ENCODE measurements around the gene MAML3.
A peak's percentile ranks its signal among the peaks of the same experiment; 100 is the strongest.

Gene MAML3

DNA sequence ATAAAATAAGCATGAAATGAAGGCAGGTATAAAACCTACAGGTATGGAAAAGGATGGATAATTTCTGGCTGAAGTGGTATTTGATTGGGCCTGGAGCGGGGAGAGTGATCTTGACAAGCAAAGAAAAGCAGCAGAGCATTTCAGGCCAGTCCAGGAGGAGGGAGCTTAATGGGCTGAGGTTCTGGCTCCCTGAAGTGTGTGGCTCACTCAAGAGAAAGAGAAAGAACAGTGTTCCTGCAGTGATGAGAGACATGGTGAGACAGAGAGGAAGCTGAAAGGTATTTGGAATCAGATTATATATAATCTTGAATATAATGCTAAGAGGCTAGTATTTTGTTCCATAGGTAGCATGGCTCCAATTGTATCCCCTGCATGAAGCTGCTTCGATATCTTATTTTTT lies 334.9 kb downstream of the MAML3 start:
- Histone ChIP-seq H3K9me3 (ENCODE audit: control insufficient read depth in 1 of 2, low read length in 2 of 2) (no peaks in the 10 kb centered on the region), H3K36me3 (ENCODE audit: control insufficient read depth in 1 of 2, insufficient read depth in 2 of 2, low read length in 2 of 2) (no peaks in the 10 kb centered on the region), H3K27ac (ENCODE audit: low read length) (no peak overlapping the region), H3K4me3 (ENCODE audit: low read depth in 1 of 2, low read length in 2 of 2) (no peak overlapping the region), H3K4me1 (ENCODE audit: control insufficient read depth in 1 of 2, insufficient read depth in 2 of 2, low read length in 2 of 2) (peaks cover 0 to 17% of the 10 kb centered on the region in 2 donors), H3K27me3 (ENCODE audit: low read depth, low read length) (no peaks in the 10 kb centered on the region)

- no peaks in the 10 kb centered on the region for H3K9me3 ChIP-seq (ENCODE audit: control insufficient read depth in 1 of 2, low read length in 2 of 2)
- no peak overlapping the region for H3K4me3 ChIP-seq (ENCODE audit: low read depth in 1 of 2, low read length in 2 of 2)
- peaks cover 0 to 17% of the 10 kb centered on the region in 2 donors for H3K4me1 ChIP-seq (ENCODE audit: control insufficient read depth in 1 of 2, insufficient read depth in 2 of 2, low read length in 2 of 2)
- H3K27ac ChIP-seq (ENCODE audit: low read length), result no peak overlapping the region
- no peaks in the 10 kb centered on the region for H3K36me3 ChIP-seq (ENCODE audit: control insufficient read depth in 1 of 2, insufficient read depth in 2 of 2, low read length in 2 of 2)
- H3K27me3 ChIP-seq (ENCODE audit: low read depth, low read length), result no peaks in the 10 kb centered on the region
Measured at GRCh38 chr4:139817657-139818452, 336.1 kb downstream of the MAML3 start.

GRCh38 chr4:139816856-139817255 lies 337.1 kb downstream of the MAML3 start:
- Histone ChIP-seq H3K36me3 (ENCODE audit: control insufficient read depth in 1 of 2, insufficient read depth in 2 of 2, low read length in 2 of 2) (no peaks in the 10 kb centered on the region), H3K4me1 (ENCODE audit: control insufficient read depth in 1 of 2, insufficient read depth in 2 of 2, low read length in 2 of 2) (peaks cover 0 to 17% of the 10 kb centered on the region in 2 donors), H3K27ac (ENCODE audit: low read length) (peak overlapping the region; percentile 65), H3K4me3 (ENCODE audit: low read depth in 1 of 2, low read length in 2 of 2) (peak overlapping the region in 1 of 2 donors; percentile 55), H3K9me3 (ENCODE audit: control insufficient read depth in 1 of 2, low read length in 2 of 2) (no peaks in the 10 kb centered on the region), H3K27me3 (ENCODE audit: low read depth, low read length) (no peaks in the 10 kb centered on the region)

- H3K27me3 ChIP-seq (ENCODE audit: low read depth, low read length), result no peaks in the 10 kb centered on the region
- peaks cover 0 to under 1% of the 10 kb centered on the region in 2 donors for H3K9me3 ChIP-seq (ENCODE audit: control insufficient read depth in 1 of 2, low read length in 2 of 2)
- H3K36me3 ChIP-seq (ENCODE audit: control insufficient read depth in 1 of 2, insufficient read depth in 2 of 2, low read length in 2 of 2), result no peaks in the 10 kb centered on the region
- peak overlapping the region; percentile 65 for H3K27ac ChIP-seq (ENCODE audit: low read length)
- peaks cover 0 to 17% of the 10 kb centered on the region in 2 donors for H3K4me1 ChIP-seq (ENCODE audit: control insufficient read depth in 1 of 2, insufficient read depth in 2 of 2, low read length in 2 of 2)
- peak overlapping the region; percentile 52 to 55 for H3K4me3 ChIP-seq (ENCODE audit: low read depth in 1 of 2, low read length in 2 of 2)
Measured at GRCh38 chr4:139815778-139816601, 338.0 kb downstream of the MAML3 start.

- H3K27ac ChIP-seq (ENCODE audit: low read length), result no peak overlapping the region
- no peaks in the 10 kb centered on the region for H3K36me3 ChIP-seq (ENCODE audit: control insufficient read depth in 1 of 2, insufficient read depth in 2 of 2, low read length in 2 of 2)
- H3K4me3 ChIP-seq (ENCODE audit: low read depth in 1 of 2, low read length in 2 of 2), result no peak overlapping the region
- H3K9me3 ChIP-seq (ENCODE audit: control insufficient read depth in 1 of 2, low read length in 2 of 2), result peaks cover 4 to 5% of the 10 kb centered on the region in 2 donors
- no peaks in the 10 kb centered on the region for H3K27me3 ChIP-seq (ENCODE audit: low read depth, low read length)
- peaks cover 2 to 17% of the 10 kb centered on the region in 2 donors for H3K4me1 ChIP-seq (ENCODE audit: control insufficient read depth in 1 of 2, insufficient read depth in 2 of 2, low read length in 2 of 2)
Measured at GRCh38 chr4:139814323-139815015, 339.5 kb downstream of the MAML3 start.

DNA sequence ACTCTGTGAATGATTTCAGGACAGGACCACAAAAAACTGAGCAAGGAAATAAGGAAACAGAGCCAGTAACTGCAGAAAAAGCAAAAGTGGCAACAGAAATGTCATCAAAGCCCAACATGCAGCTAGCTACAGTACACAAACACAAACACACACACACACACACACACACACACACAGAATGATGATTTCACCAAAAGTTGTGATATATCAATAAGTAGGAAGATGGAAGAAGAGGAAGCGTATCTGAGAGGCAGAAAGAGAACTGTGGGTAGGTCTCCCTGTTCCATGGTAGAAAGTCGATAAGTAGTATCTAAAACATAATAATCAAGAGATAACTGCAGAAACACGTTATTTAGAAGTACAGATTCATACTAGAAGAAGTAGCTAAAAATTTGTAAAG lies 340.1 kb downstream of the MAML3 start:
- Histone ChIP-seq H3K4me3 (ENCODE audit: low read depth in 1 of 2, low read length in 2 of 2) (no peak overlapping the region), H3K36me3 (ENCODE audit: control insufficient read depth in 1 of 2, insufficient read depth in 2 of 2, low read length in 2 of 2) (no peaks in the 10 kb centered on the region), H3K27me3 (ENCODE audit: low read depth, low read length) (no peaks in the 10 kb centered on the region), H3K4me1 (ENCODE audit: control insufficient read depth in 1 of 2, insufficient read depth in 2 of 2, low read length in 2 of 2) (peaks cover 6 to 19% of the 10 kb centered on the region in 2 donors), H3K27ac (ENCODE audit: low read length) (no peak overlapping the region), H3K9me3 (ENCODE audit: control insufficient read depth in 1 of 2, low read length in 2 of 2) (peaks cover 4 to 5% of the 10 kb centered on the region in 2 donors)

DNA sequence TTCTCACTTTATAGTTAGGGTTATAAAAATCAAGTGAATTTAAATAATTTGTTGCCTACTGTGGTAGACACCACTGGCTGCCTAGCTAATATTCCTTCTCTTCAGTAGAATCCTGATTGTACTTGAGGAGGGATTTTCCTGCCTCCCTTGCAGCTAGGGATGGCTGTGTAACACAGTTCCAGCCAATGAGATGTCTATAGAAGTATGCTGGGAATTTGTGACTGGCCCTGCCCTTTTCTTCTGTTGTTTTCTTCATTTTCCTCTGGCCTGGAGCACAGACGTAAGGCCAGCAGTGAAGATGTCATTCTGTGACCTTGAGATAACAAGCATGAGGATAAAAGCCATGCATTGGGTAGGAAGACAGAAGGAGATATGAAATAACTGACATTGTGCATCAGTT lies 343.3 kb downstream of the MAML3 start:
- Histone ChIP-seq H3K4me3 (ENCODE audit: low read depth in 1 of 2, low read length in 2 of 2) (no peak overlapping the region), H3K27ac (ENCODE audit: low read length) (no peak overlapping the region), H3K27me3 (ENCODE audit: low read depth, low read length) (no peaks in the 10 kb centered on the region), H3K36me3 (ENCODE audit: control insufficient read depth in 1 of 2, insufficient read depth in 2 of 2, low read length in 2 of 2) (no peaks in the 10 kb centered on the region), H3K9me3 (ENCODE audit: control insufficient read depth in 1 of 2, low read length in 2 of 2) (peaks cover 4 to 5% of the 10 kb centered on the region in 2 donors), H3K4me1 (ENCODE audit: control insufficient read depth in 1 of 2, insufficient read depth in 2 of 2, low read length in 2 of 2) (peaks cover 6 to 21% of the 10 kb centered on the region in 2 donors)

DNA sequence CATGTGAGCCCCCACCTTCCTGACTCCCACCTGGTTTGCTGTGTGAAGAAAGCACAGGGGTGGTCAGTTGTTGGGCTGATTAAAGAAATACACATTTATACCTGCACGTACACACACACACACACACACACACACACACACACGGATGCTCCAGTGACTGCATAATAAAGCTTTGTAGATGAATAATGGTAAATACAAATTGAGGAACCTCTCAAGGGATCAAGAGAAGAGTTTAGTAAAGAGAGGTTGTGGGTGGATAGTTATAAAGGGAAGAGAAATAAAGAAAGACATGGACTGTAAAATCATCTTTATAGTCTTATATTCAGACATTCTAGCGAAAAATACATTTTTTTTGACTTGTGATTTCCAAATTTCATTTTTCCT lies 344.2 kb downstream of the MAML3 start:
- H3K36me3 ChIP-seq (ENCODE audit: control insufficient read depth in 1 of 2, insufficient read depth in 2 of 2, low read length in 2 of 2), result no peaks in the 10 kb centered on the region
- H3K4me3 ChIP-seq (ENCODE audit: low read depth in 1 of 2, low read length in 2 of 2), result no peak overlapping the region
- no peaks in the 10 kb centered on the region for H3K27me3 ChIP-seq (ENCODE audit: low read depth, low read length)
- peaks cover 4 to 5% of the 10 kb centered on the region in 2 donors for H3K9me3 ChIP-seq (ENCODE audit: control insufficient read depth in 1 of 2, low read length in 2 of 2)
- no peak overlapping the region for H3K27ac ChIP-seq (ENCODE audit: low read length)
- H3K4me1 ChIP-seq (ENCODE audit: control insufficient read depth in 1 of 2, insufficient read depth in 2 of 2, low read length in 2 of 2), result peaks cover 6 to 11% of the 10 kb centered on the region in 2 donors

DNA sequence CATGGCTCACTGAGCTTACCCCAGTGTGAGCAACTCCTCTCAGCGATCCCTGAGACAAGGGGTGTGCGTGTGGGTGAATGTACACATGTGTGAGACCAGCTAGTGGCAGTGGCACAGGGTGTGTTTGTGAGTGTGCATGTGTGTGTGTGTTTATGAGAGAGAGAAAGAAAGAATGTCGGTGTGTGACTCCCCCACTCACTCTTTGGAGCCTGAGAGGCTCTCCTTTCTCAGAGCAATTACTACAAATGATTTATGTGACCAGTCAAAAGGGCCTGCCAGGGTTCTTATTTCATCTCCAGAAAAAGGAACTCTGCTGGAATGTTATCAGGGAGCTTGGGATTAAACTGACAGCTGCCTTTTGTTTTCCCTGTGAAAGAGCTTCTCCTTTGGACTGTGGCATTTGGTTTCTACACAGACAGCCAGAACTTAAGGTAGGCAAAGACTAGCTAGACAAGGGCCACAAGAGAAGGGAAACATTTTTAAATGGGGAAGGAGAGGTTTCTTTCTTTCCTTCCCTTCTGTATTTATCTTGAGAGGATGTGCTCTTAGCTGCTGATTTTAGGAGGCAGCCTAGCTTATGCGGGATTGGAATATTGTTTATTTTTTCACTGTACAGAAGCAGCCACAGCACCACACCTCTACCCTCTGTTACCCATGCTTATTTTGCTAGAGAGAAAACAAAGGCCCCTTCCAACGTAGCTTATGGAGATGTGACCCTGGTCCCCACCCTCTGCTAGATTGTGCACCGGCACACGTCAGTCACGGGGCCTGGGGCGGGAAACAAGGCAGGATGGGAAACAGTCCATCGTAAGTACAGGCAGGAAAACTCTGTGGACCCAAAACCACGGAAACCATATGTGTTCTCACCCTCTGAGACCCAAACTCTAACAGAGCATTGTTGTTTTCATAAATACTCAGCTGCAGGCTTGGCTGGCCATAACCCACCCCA lies 344.9 kb downstream of the MAML3 start:
- Histone ChIP-seq H3K36me3 (ENCODE audit: control insufficient read depth in 1 of 2, insufficient read depth in 2 of 2, low read length in 2 of 2) (no peaks in the 10 kb centered on the region), H3K27me3 (ENCODE audit: low read depth, low read length) (no peaks in the 10 kb centered on the region), H3K27ac (ENCODE audit: low read length) (no peak overlapping the region), H3K4me3 (ENCODE audit: low read depth in 1 of 2, low read length in 2 of 2) (no peak overlapping the region), H3K9me3 (ENCODE audit: control insufficient read depth in 1 of 2, low read length in 2 of 2) (peaks cover 4 to 5% of the 10 kb centered on the region in 2 donors), H3K4me1 (ENCODE audit: control insufficient read depth in 1 of 2, insufficient read depth in 2 of 2, low read length in 2 of 2) (peaks cover 6% of the 10 kb centered on the region in 2 donors)

- Histone ChIP-seq H3K36me3 (ENCODE audit: control insufficient read depth in 1 of 2, insufficient read depth in 2 of 2, low read length in 2 of 2) (no peaks in the 10 kb centered on the region), H3K4me1 (ENCODE audit: control insufficient read depth in 1 of 2, insufficient read depth in 2 of 2, low read length in 2 of 2) (peaks cover 6% of the 10 kb centered on the region in 2 donors), H3K27me3 (ENCODE audit: low read depth, low read length) (no peaks in the 10 kb centered on the region), H3K9me3 (ENCODE audit: control insufficient read depth in 1 of 2, low read length in 2 of 2) (peaks cover 4 to 5% of the 10 kb centered on the region in 2 donors), H3K27ac (ENCODE audit: low read length) (no peak overlapping the region), H3K4me3 (ENCODE audit: low read depth in 1 of 2, low read length in 2 of 2) (no peak overlapping the region)
Measured at GRCh38 chr4:139808381-139808807, 345.6 kb downstream of the MAML3 start.
